ENCODE results near the gene DNAJB7. TPM values are rescaled to one million over a fixed set of nuclear protein-coding genes. Genes with fewer than 3 reads are reported as not detected.

DNAJB7 gene
- total RNA-seq, 2 donors from 2014 or later: not detected

GRCh38 chr22:40838486-40838885 lies 23.4 kb downstream of the DNAJB7 start:
- no peaks in the 10 kb centered on the region for H3K4me1 Mint-ChIP-seq
- no peak for TF ChIP-seq CTCF (conservative IDR thresholded peaks at IDR 0.05)
- H3K36me3 Mint-ChIP-seq (ENCODE audit: low read depth): peaks cover 81% of the 10 kb centered on the region
- H3K27me3 ChIP-seq (ENCODE audit: control insufficient read depth, insufficient read depth, low read length, poor library complexity, severe bottlenecking): no peaks in the 10 kb centered on the region
- no peaks in the 10 kb centered on the region for H3K27me3 Mint-ChIP-seq (ENCODE audit: insufficient read depth)
- no peak for DNase-seq
- no peak overlapping the region for H3K4me3 ChIP-seq (ENCODE audit: low read length)
- 95 to 100% methylated on average over 2 to 3 of the region's 3 CpGs for WGBS, 2 experiments (ENCODE audit: insufficient coverage in 1 of 2, insufficient read length in 1 of 2)
- no peaks in the 10 kb centered on the region for H3K9me3 ChIP-seq (ENCODE audit: control insufficient read depth, low read length)
- H3K4me3 Mint-ChIP-seq: no peak overlapping the region
- H3K36me3 ChIP-seq (ENCODE audit: control insufficient read depth, insufficient read depth, low read length): peaks cover 97% of the 10 kb centered on the region
- H3K4me1 ChIP-seq (ENCODE audit: control insufficient read depth, insufficient read depth, low read length): no peaks in the 10 kb centered on the region
- H3K9ac ChIP-seq (ENCODE audit: extremely low read depth, low read length, poor library complexity, severe bottlenecking): no peak overlapping the region
- no peaks in the 10 kb centered on the region for H3K9me3 Mint-ChIP-seq
- H3K27ac ChIP-seq (ENCODE audit: low read depth, low read length): no peak overlapping the region
- peak overlapping the region; percentile 26 for H3K27ac Mint-ChIP-seq

- H3K4me3 ChIP-seq (ENCODE audit: low read length): no peak overlapping the region
- H3K9ac ChIP-seq (ENCODE audit: extremely low read depth, low read length, poor library complexity, severe bottlenecking): no peak overlapping the region
- Mint-ChIP-seq H3K27me3 (ENCODE audit: insufficient read depth) (no peaks in the 10 kb centered on the region), H3K4me1 (peaks cover 2% of the 10 kb centered on the region), H3K27ac (no peak overlapping the region), H3K36me3 (ENCODE audit: low read depth) (peaks cover 74% of the 10 kb centered on the region), H3K9me3 (no peaks in the 10 kb centered on the region), H3K4me3 (no peak overlapping the region)
- no peak for DNase-seq
- no peaks in the 10 kb centered on the region for H3K4me1 ChIP-seq (ENCODE audit: control insufficient read depth, insufficient read depth, low read length)
- H3K27ac ChIP-seq (ENCODE audit: low read depth, low read length): no peak overlapping the region
- WGBS, 2 experiments (ENCODE audit: insufficient coverage in 1 of 2, insufficient read length in 1 of 2): 94 to 100% methylated on average over 2 to 3 of the region's 3 CpGs
- no peaks in the 10 kb centered on the region for H3K27me3 ChIP-seq (ENCODE audit: control insufficient read depth, insufficient read depth, low read length, poor library complexity, severe bottlenecking)
- no peak for TF ChIP-seq CTCF (conservative IDR thresholded peaks at IDR 0.05)
- H3K36me3 ChIP-seq (ENCODE audit: control insufficient read depth, insufficient read depth, low read length): peaks cover 96% of the 10 kb centered on the region
- H3K9me3 ChIP-seq (ENCODE audit: control insufficient read depth, low read length): no peaks in the 10 kb centered on the region
These were observed 27.3 kb downstream of the DNAJB7 start for GRCh38 chr22:40834619-40835018.

- no peak overlapping the region for H3K9ac ChIP-seq (ENCODE audit: extremely low read depth, low read length, poor library complexity, severe bottlenecking)
- peaks cover 7% of the 10 kb centered on the region for H3K4me1 ChIP-seq (ENCODE audit: control insufficient read depth, insufficient read depth, low read length)
- no peaks in the 10 kb centered on the region for H3K9me3 ChIP-seq (ENCODE audit: control insufficient read depth, low read length)
- Mint-ChIP-seq H3K4me1 (peaks cover 19% of the 10 kb centered on the region), H3K27ac (peak overlapping the region; percentile 44), H3K4me3 (no peak overlapping the region), H3K27me3 (ENCODE audit: insufficient read depth) (no peaks in the 10 kb centered on the region), H3K9me3 (no peaks in the 10 kb centered on the region), H3K36me3 (ENCODE audit: low read depth) (peaks cover 72% of the 10 kb centered on the region)
- H3K36me3 ChIP-seq (ENCODE audit: control insufficient read depth, insufficient read depth, low read length): peaks cover 80% of the 10 kb centered on the region
- no peak overlapping the region for H3K27ac ChIP-seq (ENCODE audit: low read depth, low read length)
- H3K4me3 ChIP-seq (ENCODE audit: low read length): no peak overlapping the region
- DNase-seq: no peak
- no peak for TF ChIP-seq CTCF (conservative IDR thresholded peaks at IDR 0.05)
- WGBS, 2 experiments (ENCODE audit: insufficient coverage in 1 of 2, insufficient read length in 1 of 2): 93 to 98% methylated on average over 6 of the region's 6 CpGs
- no peaks in the 10 kb centered on the region for H3K27me3 ChIP-seq (ENCODE audit: control insufficient read depth, insufficient read depth, low read length, poor library complexity, severe bottlenecking)
These were observed 32.8 kb downstream of the DNAJB7 start for GRCh38 chr22:40829131-40829530.

Data from endodermal cell (in vitro differentiated cells).